Measurements from ENCODE around the gene C6. TPM values are rescaled to one million over a fixed set of nuclear protein-coding genes. Genes with fewer than 3 reads are reported as not detected.
"Not testable (repeated sequence)": the region's sequence is repeated elsewhere in the genome, so short reads cannot be mapped to it uniquely, and the experiment has no call there.

Gene C6
- 1 to 10 TPM; 1.0 to 2.4 (median 2.1) TPM for polyA plus RNA-seq (ENCODE audit: insufficient read length in 3 of 3)
- long read RNA-seq, donor 1: 0 reads
- long read RNA-seq, donor 2: 0 reads
- long read RNA-seq, donor 3: 0 reads
- long read RNA-seq, donor 4: 0 reads
- long read RNA-seq, donor 5: 0 reads
- long read RNA-seq, donor 6: 0 reads
- long read RNA-seq, donor 7: 0 reads
- long read RNA-seq, donor 8: 0 reads
- long read RNA-seq, donor 9: 0 reads
- long read RNA-seq, donor 10: 0 reads
- long read RNA-seq, donor 11: 0 reads
- long read RNA-seq, donor 12: 0 reads
- long read RNA-seq, donor 13: 0 reads
- long read RNA-seq, donor 14: 0 reads
- long read RNA-seq, donor 15, partial matches to known transcripts: 0 of 1 reads
- long read RNA-seq, donor 15, other reads (novel, unspliced or antisense): 0 of 1 reads
- long read RNA-seq, donor 16: 0 reads

GRCh38 chr5:41213340-41213739 lies at the start of gene C6:
C6 (minus strand) TSS chr5:41213532; CDS start chr5:41203230, 10,302 bp downstream.
- DNase-seq: no peak

- DNase-seq: no peak
Measured at GRCh38 chr5:41256400-41256799, 43.1 kb upstream of the C6 start.

- DNase-seq: no peak
Measured at GRCh38 chr5:41253109-41253508, 39.8 kb upstream of the C6 start.

GRCh38 chr5:41252036-41252435 lies 38.7 kb upstream of the C6 start:
- DNase-seq: no peak

GRCh38 chr5:41250351-41250987 lies 37.1 kb upstream of the C6 start:
- DNase-seq: no peak

- DNase-seq: no peak
Measured at GRCh38 chr5:41247135-41247534, 33.8 kb upstream of the C6 start.

DNA sequence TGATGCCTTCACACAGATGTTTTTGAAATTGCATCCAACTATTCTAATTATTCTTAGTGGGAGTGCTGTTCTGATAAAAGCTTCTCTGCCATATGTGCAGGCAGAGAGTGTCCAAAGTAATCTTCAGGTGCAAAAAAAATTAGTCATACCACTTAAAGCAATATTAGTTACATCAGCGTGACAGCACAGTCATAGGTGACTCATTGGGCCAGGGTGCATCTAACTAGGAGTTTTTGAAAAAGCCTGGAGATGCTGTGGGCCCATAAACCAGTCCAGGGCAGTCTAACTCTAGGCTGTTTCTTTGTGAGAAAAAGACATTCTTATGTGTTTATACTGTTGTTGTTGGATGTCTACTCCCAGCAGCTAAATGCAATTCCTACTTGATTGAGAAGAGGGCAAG lies 33.0 kb upstream of the C6 start:
- no peak for DNase-seq

DNA sequence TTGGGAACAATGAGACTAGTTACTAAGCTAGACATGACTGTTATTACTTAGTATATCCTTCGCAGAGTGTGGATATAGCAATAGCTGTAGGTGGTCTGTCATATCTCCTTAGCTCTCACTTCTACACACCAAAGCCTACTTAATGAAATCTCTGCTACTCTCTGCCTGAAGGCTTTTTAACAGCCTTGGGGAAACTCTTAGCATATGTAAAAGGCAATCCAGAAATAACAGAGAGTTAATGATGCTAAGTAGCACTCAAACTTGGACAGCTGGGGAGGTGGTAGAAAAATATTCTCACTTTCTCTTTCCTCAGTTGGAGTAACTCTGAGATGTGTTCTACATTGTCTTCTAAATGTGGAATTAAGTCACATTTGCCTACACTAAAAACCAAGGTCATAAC lies 30.2 kb upstream of the C6 start:
- DNase-seq: no peak

- DNase-seq: no peak
Measured at GRCh38 chr5:41240985-41241384, 27.7 kb upstream of the C6 start.

DNA sequence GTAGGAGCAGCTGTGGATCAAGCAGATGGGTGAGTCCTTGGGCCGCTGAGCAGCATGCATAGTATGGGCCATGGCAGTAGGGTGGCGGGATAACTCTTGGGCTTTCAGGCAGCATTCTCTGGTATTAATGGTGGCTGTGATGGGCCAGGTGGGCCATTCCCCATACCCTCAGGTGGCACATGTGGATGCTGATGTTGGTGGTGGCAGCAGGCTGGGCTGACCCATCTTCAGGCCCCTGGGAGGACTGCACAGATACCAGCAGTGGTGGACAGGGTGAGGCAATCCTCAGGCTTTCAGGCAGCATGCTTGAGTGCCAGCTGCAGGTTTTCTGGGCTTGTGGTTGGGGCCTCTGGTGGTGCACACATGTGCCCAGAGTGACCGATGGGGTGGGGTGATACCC lies 27.1 kb upstream of the C6 start:
- DNase-seq: no peak

- DNase-seq: no peak
Measured at GRCh38 chr5:41234475-41234874, 21.1 kb upstream of the C6 start.

DNA sequence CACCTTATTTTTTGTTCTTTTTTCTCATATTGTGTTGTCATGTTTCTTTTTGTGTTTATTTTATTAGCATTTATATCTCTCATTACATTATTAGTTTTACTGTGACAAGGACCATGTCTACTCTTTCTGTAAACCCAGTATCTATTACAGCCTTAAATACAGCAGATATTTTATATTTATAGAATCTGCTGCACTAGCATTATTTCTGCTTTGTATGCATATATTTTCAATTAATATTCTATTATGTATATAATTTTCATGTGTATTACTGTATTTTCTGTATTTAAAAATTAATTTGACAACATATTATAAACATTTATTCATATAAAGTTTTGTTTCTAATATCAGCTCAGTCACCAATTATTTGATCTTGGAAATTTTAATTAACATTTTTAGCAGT lies 19.5 kb upstream of the C6 start:
- DNase-seq: no peak

GRCh38 chr5:41230276-41230675 lies 16.9 kb upstream of the C6 start:
- DNase-seq: not testable (repeated sequence)

- no peak for DNase-seq
Measured at GRCh38 chr5:41223962-41224361, 10.6 kb upstream of the C6 start.

GRCh38 chr5:41219658-41220269 lies 6.4 kb upstream of the C6 start:
- no peak for DNase-seq

DNA sequence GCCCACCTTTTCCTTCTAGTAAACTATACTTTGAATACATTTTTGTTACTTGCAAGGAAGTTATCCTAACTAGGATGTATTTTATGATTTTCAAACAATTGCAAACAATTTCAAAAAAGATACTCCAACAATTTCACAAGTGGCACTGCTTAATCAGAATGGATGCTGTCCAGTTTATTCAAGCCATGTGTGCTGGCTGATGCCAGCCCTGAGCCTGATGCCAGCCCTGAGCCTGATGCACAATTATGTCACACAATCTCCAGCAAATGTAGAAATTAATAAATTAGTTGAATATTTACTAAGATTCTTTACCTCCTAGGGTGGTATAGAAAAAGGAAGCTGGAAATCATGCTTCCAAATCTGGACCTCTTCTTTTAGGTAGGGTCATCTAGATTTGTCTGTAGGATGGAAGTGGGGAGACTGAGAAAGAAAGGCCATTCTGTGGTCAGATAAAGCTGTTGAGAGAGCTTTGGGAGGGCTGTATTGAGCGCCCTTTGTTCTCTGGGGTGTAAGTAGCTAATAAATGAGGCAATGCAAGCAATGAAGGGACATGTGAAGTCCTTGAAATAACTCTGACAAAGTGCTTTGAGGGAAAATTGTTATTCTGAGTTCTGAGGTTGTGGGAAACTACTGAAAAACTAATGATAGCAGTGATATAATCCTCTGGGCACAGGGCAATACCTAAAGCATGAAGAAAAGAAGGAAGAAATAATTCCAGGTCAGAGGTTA lies 5.8 kb upstream of the C6 start:
- DNase-seq: no peak

- DNase-seq: no peak
Measured at GRCh38 chr5:41214182-41214581, 850 bp upstream of the C6 start.

DNA sequence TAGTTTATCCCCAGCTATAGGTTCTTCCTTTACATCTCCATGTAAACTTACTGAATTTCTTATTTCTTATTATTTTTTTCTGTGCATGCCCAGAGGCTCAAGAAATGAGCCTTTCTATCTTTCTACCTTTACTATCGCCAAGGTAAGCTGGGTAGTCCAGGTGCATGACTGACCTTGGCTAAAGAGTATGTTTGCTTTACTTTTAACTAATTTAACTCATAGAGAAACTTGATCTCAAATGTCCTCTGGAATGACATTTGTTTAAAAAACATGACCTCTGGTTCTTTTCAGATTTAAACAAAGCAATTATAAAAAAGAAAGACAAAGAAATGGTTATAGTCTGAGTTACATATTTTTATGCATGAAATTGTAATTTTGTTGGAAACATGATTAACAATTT lies 397 bp downstream of the C6 start:
- no peak for DNase-seq

DNA sequence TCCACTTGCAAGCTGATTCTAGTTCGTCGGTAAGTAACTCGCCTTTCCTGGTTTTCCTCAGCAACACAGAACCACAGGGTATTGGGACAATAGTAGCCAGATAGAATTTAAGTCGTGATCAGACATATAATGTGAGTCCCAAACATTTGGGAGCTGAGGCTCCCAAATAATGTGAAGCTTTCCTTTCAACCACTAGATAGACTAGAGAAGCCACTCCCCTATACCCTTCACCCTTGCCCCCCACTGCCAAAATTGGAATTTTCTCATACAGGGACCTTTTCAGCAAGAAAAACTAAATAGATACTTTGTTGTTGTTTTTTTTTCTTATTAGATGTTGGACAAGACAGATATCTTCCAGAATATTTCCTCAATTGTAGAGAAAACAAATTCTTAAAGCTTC lies 1.9 kb downstream of the C6 start:
- no peak for DNase-seq

GRCh38 chr5:41205475-41205874 lies 7.9 kb downstream of the C6 start:
- DNase-seq: not testable (repeated sequence)

- DNase-seq: no peak
Measured at GRCh38 chr5:41203033-41203432, 10.3 kb downstream of the C6 start.

- no peak for DNase-seq
Measured at GRCh38 chr5:41201082-41201772, 12.1 kb downstream of the C6 start.
